Hindlimb muscle (tissue), 1 donor: ENCODE data around the gene RPAP3. TPM values are rescaled to one million over a fixed set of nuclear protein-coding genes. Genes with fewer than 3 reads are reported as not detected.

Experiments used
- DNase-seq: peaks from one replicate; pipeline ENCODE4 v3.0.0-alpha.2; 2013
- polyA plus RNA-seq: library from polyadenylated mRNA; unstranded; fragments of 120-200 nt; gene quantifications from one replicate; pipeline ENCODE4 v1.2.1, GENCODE V29; 2013; ENCODE audit not compliant: insufficient read length

Gene RPAP3
- 24.2 TPM for polyA plus RNA-seq

GRCh38 chr12:47705566-47706425, at the start of gene RPAP3:
RPAP3 (minus strand) TSS chr12:47706030; CDS start chr12:47702840, 3,190 bp downstream.
- peak; percentile 96 for DNase-seq

DNA sequence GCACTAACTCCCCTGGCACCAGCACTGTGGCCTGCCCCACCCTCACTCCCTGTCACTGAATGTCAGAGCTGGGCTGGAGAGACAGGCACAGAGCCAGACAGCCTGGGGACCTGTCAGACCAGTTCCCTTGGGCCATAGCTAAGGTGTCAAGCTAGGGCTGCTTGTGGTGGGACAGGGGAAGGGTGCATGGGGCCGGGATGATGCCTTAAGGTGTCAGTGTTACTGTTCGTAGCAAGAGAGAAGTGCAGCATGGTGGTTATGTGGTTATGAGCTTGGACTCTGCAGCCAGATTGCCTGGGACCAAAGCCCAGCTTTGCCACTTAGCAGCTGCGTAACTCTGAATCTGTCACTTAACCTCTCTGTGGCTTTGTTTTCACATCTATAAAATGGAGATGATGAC, 49.1 kb upstream of the RPAP3 start:
- DNase-seq: no peak

DNA sequence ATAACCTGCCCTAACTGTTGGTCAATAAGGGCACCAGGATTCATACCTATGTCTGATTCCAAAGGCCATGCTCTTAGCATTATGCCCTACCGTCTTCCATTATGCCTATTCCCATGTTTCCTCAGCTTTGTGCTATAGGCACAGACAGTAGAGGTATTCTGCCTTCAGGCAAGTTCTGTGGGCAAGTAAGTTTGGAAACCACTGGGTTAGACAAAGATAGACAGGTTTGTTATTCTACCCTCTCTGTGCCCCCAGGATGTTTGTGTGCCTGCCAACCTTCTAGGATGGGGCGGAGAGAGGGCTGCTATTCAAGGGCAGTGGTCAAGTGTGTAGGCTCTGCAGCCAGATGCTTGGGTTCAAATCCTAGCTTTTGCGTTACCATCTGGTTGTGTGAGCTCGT, 48.3 kb upstream of the RPAP3 start:
- DNase-seq: no peak

DNA sequence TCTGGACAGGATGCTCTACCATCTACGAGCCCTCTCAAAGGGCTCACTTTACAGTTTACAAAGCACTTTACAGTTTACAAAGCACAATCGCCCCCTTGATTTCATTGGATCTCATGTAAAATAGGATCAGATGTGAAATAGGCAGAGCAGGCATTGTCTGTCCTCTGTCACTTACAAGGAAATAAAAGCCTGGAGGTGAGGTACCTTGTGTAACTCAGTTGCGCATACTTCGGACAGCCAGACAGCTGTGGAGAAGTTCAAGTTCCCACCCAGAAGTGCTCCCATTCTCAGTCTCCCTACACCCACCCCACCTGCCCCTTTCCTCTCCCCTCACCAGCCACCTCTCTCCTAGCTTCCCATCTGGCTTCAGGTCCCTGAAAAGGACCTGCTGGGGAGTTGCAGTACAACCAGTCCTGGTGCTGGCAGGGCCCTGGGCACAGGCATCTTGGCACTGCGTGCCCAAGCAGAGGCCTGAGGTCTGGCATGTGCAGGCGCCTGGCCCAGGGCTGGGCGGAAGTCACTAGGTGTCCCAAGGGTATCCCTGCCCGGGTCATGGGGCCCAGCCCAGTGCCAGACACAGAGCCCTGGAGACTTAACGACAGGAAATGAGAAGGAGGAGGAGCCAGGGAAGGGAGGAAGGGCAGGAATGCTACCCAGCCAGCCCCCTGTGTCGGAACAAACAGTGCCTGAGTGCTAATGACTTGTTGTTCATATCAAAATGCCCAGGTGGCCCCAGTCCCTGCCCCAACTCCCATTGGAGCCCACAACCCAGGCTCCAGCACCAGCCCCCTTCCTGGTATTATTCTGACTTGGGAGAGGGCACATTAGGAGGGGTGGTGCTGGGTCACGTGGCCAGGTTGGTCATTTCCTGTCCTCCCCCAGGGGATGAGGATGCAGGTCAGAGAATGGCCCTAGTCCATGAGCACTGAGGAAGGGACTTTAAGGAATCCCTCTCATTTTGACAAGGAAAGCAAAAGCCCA, 47.5 kb upstream of the RPAP3 start:
- no peak for DNase-seq

GRCh38 chr12:47752552-47752951, 46.7 kb upstream of the RPAP3 start:
- DNase-seq: no peak

DNA sequence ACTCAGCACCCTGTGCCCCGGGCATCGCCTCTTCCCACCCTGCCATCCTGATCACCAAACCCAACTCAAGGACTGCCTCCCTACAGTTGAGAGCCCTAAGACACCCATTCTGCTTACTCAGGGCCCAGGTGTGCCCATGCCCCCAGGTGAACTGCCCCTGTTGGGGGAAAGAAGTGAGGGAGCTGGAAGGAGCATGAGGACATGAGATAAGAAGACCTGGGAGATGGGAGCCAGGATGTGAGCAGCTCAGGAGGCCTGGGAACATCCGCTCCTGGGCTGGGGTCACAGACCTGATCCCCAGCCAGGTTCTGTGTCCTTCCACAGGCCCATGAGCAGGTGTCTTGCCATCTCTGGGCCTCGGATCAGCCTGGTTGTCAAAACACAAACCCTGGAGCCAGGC, 46.3 kb upstream of the RPAP3 start:
- DNase-seq: no peak

- no peak for DNase-seq
Observed at GRCh38 chr12:47751561-47751960, 45.7 kb upstream of the RPAP3 start.

- no peak for DNase-seq
Observed at GRCh38 chr12:47750916-47751470, 45.2 kb upstream of the RPAP3 start.

- no peak for DNase-seq
Observed at GRCh38 chr12:47750229-47750798, 44.5 kb upstream of the RPAP3 start.

GRCh38 chr12:47748899-47749298, 43.1 kb upstream of the RPAP3 start:
- no peak for DNase-seq

DNA sequence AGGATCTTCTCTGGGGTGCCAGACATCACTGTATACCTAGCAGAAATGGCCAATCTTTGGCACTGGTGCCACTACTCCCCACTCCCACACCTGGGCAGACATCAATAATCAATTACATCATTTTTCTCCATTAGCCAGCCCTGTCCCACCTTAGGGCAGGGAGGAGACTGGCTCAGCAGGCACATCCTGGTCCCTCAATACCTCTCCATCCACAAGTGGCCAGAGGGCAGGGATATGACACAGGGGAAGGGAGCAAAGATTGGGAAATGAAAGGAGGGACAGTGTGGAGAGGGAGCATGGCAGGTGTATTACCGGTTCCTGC, 42.6 kb upstream of the RPAP3 start:
- no peak for DNase-seq

- DNase-seq: no peak
Observed at GRCh38 chr12:47747596-47748506, 42.0 kb upstream of the RPAP3 start.

- no peak for DNase-seq
Observed at GRCh38 chr12:47747126-47747525, 41.3 kb upstream of the RPAP3 start.

DNA sequence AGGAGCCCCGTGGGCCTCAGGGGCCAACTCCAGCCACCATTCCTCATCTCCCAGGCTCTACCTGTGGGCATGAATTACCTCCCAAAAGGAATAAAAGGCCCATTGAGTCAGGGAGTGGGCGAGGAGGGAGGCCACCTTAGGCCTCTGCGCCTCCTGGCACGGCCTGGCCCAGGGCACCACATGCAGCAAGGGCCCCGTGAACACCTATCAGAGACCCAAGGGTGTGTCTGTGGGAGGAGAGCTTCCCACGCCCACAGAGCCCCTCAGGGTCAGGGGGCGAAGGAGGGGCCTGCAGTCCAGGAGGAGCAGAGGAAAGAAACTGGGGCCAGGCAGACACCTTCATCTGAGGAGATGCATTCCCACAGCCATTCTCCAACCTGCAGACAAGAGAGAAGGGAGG, 40.7 kb upstream of the RPAP3 start:
- no peak for DNase-seq

- no peak for DNase-seq
Observed at GRCh38 chr12:47746073-47746472, 40.2 kb upstream of the RPAP3 start.

DNA sequence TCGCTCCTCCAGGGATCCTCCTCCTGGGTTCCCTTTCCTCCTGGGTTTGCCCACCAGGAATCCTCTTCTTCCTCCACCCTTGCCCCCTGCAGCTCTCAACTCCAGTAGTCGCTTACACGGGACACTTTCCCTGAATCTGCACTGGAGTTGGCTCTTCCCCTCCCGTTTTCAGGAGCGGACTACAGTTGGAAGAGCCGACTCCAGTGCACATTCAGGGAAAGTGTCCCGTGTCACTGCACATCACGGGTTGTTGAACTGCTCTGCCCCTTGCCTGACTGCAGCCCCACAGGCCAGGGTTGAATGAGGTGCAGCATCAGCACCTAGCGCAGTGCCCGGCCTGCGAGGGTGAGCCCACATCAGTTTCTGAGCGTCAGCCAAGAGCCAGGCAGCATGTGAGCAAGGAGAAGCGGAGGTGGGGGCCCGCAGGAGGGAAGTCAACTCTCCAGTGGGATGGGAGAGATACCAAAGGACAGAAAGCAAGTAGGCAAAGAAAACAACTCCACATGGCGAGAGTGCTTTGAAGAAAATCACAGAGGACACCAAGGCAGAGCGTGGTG, 39.7 kb upstream of the RPAP3 start:
- no peak for DNase-seq

DNA sequence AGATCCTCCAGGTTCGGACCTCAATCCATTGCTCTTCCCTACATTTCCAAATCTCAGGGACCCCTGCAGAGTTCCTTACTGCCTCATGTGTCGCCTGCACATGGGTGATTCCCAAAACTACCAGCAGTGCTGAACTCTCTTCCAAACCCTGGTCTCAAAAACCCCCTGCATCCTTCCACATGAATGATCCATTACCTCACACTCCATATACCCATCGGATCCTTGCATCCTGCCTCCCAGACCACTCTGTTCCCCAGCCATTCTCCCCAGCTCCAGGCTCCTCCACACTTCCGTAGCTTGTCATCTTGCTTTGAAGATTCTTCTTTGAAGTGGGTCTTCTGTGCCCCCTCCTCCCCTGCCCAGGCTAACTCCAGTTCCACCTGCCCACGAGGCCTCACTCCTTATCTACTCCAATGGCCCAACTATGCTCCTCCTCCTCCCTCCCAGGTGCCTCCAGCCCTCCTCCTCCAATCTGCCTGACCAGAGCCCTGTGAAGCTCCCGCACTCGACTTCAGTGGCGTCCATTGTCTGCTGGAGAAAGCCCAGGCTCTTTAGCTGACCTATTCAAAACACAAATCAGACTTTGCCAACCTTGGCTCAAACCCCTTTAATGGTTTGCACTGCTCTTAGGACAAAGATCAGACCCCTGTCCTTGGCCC, 39.1 kb upstream of the RPAP3 start:
- DNase-seq: no peak

GRCh38 chr12:47744005-47744651, 38.3 kb upstream of the RPAP3 start:
- DNase-seq: no peak

DNA sequence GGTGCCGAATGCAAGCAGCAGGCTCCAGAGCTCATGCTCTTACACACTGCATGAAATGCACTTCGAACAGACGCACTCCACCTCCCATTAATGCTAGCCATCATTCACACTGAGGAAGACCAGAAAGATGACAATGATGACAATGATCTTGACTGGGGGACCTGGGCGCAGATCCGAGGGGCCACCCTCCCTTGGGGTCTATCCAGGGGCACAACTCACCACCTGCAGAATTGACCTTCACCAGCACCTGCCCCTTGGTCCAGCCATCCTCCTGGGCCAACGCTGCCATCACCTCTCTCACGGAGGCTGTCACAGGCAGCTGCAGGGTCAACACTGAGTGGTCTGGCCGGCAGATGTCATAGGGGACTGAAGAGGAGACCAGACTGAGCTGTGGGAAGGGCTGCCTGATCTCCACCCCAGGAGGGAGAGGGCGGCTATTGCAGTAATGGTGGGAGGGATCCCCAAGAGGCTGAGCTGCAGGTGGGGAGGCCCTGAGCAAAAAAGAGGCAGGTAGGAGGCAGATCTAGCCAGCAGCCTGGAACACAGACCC, 37.6 kb upstream of the RPAP3 start:
- DNase-seq: no peak

DNA sequence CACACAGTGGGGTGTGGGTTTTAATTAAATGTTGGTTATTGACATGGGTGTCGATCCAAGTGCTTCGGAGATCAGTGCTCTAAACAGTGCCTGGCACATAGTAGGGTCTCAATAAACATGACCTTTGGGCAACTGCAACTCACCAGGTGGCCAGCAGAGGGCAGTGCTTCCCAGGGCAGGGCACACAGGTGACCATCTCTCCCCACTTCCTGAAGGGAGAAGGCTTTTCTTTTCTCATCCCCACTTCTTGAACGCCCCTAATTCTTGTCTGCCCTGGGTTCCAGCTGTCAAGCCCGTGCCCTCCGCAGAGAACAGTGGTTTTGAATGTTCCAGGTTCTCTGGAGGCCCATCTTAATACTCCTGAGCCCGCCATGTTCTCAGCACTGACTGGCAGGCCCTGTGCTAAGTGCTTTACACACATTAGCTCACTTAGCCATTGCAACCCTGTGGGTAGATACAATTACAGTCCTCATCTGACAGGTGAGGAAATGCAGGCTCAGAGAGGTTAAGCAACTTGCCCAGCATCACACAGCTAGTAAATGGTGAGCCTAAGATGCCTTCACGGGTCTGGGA, 36.5 kb upstream of the RPAP3 start:
- no peak for DNase-seq
